Measurements from ENCODE around the gene NRL. TPM values are rescaled to one million over a fixed set of nuclear protein-coding genes. Genes with fewer than 3 reads are reported as not detected.

The NRL gene
- total RNA-seq, 1 donor from 2014 or later: 1.8 TPM

DNA sequence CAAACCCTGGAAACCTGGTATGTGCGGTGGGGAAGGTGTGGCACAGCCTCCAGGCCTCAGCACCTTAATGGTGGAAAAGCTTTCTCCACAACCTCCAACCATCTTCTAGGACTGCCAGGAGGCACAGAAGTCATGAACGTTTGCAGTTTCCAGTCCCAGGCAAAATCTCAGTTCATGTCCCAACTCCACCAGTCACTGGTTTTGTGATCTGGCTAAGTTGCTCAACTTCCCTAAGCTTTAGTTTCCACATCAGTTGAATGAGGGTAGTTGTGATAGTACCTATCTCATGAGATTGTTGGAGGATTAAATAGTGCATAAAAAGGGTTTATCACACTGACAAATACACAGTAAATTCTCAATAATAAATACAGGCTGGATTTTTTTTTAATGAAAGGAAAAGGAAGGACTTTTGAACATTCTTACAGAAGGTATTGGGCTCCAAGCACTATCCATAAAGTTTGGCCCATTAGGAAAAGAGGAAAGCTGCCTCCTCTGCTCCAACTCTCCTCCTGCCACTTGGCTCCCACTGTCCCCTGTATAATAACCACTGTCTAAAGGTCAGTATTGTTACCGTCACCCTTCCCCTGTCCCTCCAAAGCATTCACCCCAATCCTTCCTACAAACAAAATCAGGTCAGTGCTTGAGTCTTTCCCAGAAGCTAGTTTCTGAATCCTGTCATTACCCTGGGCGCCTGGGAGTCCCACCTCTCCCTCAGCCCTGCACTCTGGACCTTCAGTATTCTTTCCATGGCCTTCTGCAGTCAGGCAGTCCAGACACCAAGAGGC lies 14.4 kb downstream of the NRL start:
- no peak overlapping the region for H3K4me3 Mint-ChIP-seq (ENCODE audit: low read depth)
- no peaks in the 10 kb centered on the region for H3K27me3 Mint-ChIP-seq (ENCODE audit: low read depth)
- peaks cover 14% of the 10 kb centered on the region for H3K4me1 Mint-ChIP-seq (ENCODE audit: low read depth)
- H3K9me3 Mint-ChIP-seq: peaks cover 3% of the 10 kb centered on the region
- intact Hi-C loops (cut with micrococcal nuclease): no loop called here
- no peak overlapping the region for H3K27ac Mint-ChIP-seq
- peaks cover 69% of the 10 kb centered on the region for H3K36me3 Mint-ChIP-seq (ENCODE audit: low read depth)
- no peak for DNase-seq (ENCODE audit: low spot score)

GRCh38 chr14:24098927-24099813 lies 15.6 kb downstream of the NRL start:
- no peak overlapping the region for H3K27ac Mint-ChIP-seq
- H3K9me3 Mint-ChIP-seq: no peaks in the 10 kb centered on the region
- no peak for DNase-seq (ENCODE audit: low spot score)
- H3K27me3 Mint-ChIP-seq (ENCODE audit: low read depth): no peaks in the 10 kb centered on the region
- no peak overlapping the region for H3K4me3 Mint-ChIP-seq (ENCODE audit: low read depth)
- intact Hi-C loops (cut with micrococcal nuclease): loop anchor here (10.0 kb wide), 1 partner anchor 336 kb away; no protein-coding TSS in a partner anchor
- peaks cover 16% of the 10 kb centered on the region for H3K4me1 Mint-ChIP-seq (ENCODE audit: low read depth)
- H3K36me3 Mint-ChIP-seq (ENCODE audit: low read depth): peaks cover 61% of the 10 kb centered on the region

- Mint-ChIP-seq H3K27ac (no peak overlapping the region), H3K4me3 (ENCODE audit: low read depth) (no peak overlapping the region), H3K36me3 (ENCODE audit: low read depth) (peaks cover 53% of the 10 kb centered on the region), H3K9me3 (no peaks in the 10 kb centered on the region), H3K27me3 (ENCODE audit: low read depth) (no peaks in the 10 kb centered on the region), H3K4me1 (ENCODE audit: low read depth) (peaks cover 19% of the 10 kb centered on the region)
- intact Hi-C loops (cut with micrococcal nuclease): loop anchor here (10.0 kb wide), 1 partner anchor 336 kb away; no protein-coding TSS in a partner anchor
- no peak for DNase-seq (ENCODE audit: low spot score)
Observed at GRCh38 chr14:24098229-24098926, 16.4 kb downstream of the NRL start.

DNA sequence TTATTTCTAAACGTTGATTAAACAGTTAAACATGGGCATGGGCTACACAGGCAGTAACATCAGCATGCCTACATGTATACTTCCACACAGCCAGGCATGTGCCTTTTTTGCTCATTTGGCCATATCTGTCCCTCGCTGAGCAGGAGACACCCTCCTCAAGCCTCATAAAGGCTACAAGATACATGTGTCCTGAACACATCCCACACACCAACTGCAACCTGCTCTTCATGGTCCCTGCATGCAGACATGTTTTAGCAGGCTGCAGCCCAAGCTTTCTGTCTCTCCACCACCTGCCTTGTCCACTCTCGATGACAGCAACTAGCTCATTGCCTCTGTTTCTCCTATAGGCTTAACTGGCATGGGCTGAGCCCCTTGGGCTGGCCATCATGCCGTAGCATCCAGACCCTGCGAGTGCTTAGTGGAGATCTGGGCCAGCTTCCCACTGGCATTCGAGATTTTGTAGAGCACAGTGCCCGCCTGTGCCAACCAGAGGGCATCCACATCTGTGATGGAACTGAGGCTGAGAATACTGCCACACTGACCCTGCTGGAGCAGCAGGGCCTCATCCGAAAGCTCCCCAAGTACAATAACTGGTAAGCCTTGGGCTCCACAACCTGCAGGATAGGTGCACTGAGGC lies 18.1 kb downstream of the NRL start:
- no peak for DNase-seq (ENCODE audit: low spot score)
- intact Hi-C loops (cut with micrococcal nuclease): loop anchor here (10.0 kb wide), 1 partner anchor 338 kb away; no protein-coding TSS in a partner anchor
- Mint-ChIP-seq H3K36me3 (ENCODE audit: low read depth) (peaks cover 40% of the 10 kb centered on the region), H3K27ac (peak overlapping the region; percentile 39), H3K4me3 (ENCODE audit: low read depth) (peak overlapping the region; percentile 63), H3K27me3 (ENCODE audit: low read depth) (no peaks in the 10 kb centered on the region), H3K9me3 (no peaks in the 10 kb centered on the region), H3K4me1 (ENCODE audit: low read depth) (peaks cover 27% of the 10 kb centered on the region)

DNA sequence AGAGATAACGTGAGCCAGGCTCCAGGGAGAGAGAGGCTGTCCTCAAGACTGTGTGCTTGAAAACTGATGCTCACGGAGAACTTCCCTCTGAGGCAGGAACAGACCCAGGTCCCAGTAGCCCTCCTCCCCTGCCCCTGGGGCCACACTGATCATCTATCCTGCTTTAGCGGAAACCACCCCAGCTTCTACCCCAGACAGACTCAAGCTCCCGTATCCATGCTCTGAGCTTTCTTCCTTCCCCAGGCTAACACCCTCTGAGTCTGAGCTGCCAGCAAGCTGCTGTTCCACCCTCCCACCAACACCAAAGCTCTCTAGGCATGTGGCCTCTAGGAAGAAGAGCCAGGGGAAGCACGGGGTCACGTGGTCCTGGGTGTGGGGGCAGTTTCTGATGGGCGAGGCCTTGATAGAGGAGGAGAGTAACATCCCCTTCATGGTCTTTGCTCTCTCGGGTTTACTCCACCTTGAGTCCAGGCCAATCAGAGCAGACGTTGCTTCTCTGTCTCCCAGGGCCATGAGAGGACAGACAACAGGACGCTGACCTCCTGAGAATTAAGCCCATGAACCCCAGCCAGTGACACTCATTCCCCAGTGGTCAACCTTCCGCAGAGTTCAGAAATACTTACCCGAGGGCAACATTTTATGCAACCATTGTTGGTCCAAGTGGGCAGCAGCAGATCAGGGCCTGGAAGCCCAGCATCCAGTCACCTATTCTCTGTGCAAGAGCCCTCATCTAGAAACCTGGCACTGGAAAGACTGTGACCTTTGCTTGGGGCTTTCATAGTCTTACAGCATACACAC lies 19.3 kb downstream of the NRL start:
- H3K27ac Mint-ChIP-seq: peak overlapping the region; percentile 98
- peak overlapping the region; percentile 97 for H3K4me3 Mint-ChIP-seq (ENCODE audit: low read depth)
- no peaks in the 10 kb centered on the region for H3K27me3 Mint-ChIP-seq (ENCODE audit: low read depth)
- H3K9me3 Mint-ChIP-seq: no peaks in the 10 kb centered on the region
- peaks cover 30% of the 10 kb centered on the region for H3K36me3 Mint-ChIP-seq (ENCODE audit: low read depth)
- peak; percentile 54 for DNase-seq (ENCODE audit: low spot score)
- intact Hi-C loops (cut with micrococcal nuclease): loop anchor here (1.0 to 10.0 kb wide), 4 partner anchors 13 to 339 kb away; partner anchors contain the start of genes DCAF11, DHRS4L2 and NRL
- H3K4me1 Mint-ChIP-seq (ENCODE audit: low read depth): peaks cover 30% of the 10 kb centered on the region

DNA sequence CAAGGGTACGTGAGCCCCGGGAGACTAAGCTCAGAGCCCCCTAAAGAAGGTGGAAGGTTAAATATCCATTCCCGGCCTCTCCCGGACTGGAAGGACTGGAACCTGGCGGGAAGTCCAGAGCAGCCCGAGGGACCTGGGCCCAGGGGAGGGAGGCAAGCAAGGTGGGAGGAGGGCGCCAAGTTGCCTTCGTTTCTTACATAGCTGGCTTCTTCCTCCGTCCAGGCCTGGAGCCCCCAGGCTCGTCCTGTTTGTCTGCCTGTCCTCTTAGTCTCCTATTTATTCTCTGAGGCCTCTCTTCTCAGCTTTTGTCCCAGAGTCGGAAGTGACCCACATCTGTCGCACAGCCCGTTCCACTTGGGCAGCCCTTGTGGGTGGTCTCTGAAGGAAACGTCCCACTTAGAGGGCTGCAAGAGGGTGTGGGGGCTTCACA lies 19.9 kb downstream of the NRL start:
- H3K27me3 Mint-ChIP-seq (ENCODE audit: low read depth): no peaks in the 10 kb centered on the region
- H3K4me3 Mint-ChIP-seq (ENCODE audit: low read depth): peak overlapping the region; percentile 97
- H3K36me3 Mint-ChIP-seq (ENCODE audit: low read depth): peaks cover 25% of the 10 kb centered on the region
- peak overlapping the region; percentile 98 for H3K27ac Mint-ChIP-seq
- H3K9me3 Mint-ChIP-seq: no peaks in the 10 kb centered on the region
- intact Hi-C loops (cut with micrococcal nuclease): loop anchor here (1.0 to 10.0 kb wide), 5 partner anchors 13 to 340 kb away; partner anchors contain the start of genes DCAF11, DHRS4L2 and NRL
- peaks cover 32% of the 10 kb centered on the region for H3K4me1 Mint-ChIP-seq (ENCODE audit: low read depth)
- no peak for DNase-seq (ENCODE audit: low spot score)

DNA sequence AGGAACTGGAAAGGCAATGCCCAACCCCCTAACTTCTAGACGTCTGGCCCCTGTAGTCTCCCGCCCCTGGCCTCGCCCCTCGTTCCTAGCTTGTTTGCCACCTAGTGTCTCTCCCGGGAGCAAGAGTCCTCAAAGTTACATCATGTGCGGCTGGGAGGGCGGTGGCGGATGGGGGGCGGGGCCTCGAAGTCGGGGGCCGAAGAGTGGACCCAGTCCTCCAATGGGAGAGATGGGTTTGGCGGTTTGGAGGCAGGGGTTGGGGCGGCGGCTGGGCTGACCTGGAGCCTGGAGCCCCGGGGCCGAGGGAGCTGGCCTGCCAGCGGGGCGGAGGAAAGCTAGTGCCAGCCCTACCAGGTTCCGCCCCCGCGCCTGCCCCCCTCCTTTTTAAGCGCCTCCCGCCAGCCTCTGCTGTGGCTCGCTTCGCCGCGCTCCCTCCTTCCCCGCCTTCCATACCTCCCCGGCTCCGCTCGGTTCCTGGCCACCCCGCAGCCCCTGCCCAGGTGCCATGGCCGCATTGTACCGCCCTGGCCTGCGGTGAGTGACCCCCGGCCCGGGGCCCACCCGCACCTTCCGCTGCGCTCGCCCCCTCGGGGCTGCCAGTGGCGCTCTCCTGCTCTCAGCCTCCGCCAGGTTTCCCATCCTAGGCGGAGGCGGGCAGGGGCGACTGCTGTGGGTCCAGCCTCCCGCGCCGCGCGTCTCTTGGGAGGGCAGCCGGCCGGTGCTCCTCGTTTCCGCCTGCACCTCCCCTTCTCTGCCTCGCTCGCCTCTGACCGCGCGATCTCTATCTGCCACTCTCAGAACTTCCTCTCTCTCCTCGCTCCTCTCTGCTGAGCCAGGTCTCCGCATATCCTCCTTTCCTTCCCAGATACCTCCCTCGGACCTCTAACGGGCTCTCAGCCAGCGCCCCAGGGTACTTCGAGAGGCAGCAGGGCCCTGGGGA lies 20.6 kb downstream of the NRL start, which contains the start of gene PCK2:
TSS of gene PCK2 (plus strand) at position 411 of the 940 bp plus-strand sequence. CDS start at position 506, 95 bp downstream.
- DNase-seq (ENCODE audit: low spot score): peak; percentile 68
- Mint-ChIP-seq H3K27me3 (ENCODE audit: low read depth) (no peaks in the 10 kb centered on the region), H3K9me3 (no peaks in the 10 kb centered on the region), H3K4me3 (ENCODE audit: low read depth) (peak within 1 kb of the TSS; percentile 97), H3K4me1 (ENCODE audit: low read depth) (peaks cover 31% of the 10 kb centered on the region), H3K27ac (peak within 1 kb of the TSS; percentile 98), H3K36me3 (ENCODE audit: low read depth) (peaks cover 19% of the 10 kb centered on the region)
- intact Hi-C loops (cut with micrococcal nuclease): loop anchor here (1.0 to 10.0 kb wide), 3 partner anchors 41 to 341 kb away; partner anchors contain the start of gene DHRS4L2

DNA sequence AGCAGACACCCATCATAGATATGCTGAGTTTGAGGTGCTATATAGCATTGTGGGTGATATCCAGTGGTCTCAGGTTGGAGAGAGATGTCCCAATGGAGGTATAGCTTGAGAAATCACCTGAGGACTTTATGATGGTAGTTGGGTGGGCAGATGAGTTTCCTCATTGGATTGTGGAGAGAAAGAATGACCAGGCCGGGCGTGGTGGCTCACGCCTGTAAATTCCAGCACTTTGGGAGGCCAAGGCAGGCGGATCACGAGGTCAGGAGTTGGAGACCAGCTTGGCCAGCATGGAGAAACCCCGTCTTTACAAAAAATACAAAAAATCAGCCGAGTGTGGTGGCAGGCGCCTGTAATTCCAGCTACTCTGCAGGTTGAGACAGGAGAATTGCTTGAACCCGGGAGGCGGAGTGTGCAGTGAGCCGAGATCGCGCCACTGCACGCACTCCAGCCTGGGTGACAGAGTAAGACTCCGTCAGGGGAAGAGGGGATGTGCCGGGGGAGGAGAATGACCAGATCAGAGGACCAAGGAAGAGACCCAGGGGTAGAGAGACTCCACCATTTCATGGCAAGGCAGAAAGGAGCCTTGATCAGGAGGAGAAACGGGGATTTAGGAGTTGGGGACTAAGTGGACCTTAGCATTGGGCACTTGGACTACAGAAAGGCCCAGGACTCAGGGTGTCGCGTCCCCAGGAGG lies 21.4 kb downstream of the NRL start:
- Mint-ChIP-seq H3K4me3 (ENCODE audit: low read depth) (peak overlapping the region; percentile 97), H3K36me3 (ENCODE audit: low read depth) (peaks cover 16% of the 10 kb centered on the region), H3K9me3 (no peaks in the 10 kb centered on the region), H3K27ac (peak overlapping the region; percentile 68), H3K27me3 (ENCODE audit: low read depth) (no peaks in the 10 kb centered on the region), H3K4me1 (ENCODE audit: low read depth) (peaks cover 31% of the 10 kb centered on the region)
- intact Hi-C loops (cut with micrococcal nuclease): loop anchor here (10.0 kb wide), 1 partner anchor 341 kb away; no protein-coding TSS in a partner anchor
- DNase-seq (ENCODE audit: low spot score): no peak

DNA sequence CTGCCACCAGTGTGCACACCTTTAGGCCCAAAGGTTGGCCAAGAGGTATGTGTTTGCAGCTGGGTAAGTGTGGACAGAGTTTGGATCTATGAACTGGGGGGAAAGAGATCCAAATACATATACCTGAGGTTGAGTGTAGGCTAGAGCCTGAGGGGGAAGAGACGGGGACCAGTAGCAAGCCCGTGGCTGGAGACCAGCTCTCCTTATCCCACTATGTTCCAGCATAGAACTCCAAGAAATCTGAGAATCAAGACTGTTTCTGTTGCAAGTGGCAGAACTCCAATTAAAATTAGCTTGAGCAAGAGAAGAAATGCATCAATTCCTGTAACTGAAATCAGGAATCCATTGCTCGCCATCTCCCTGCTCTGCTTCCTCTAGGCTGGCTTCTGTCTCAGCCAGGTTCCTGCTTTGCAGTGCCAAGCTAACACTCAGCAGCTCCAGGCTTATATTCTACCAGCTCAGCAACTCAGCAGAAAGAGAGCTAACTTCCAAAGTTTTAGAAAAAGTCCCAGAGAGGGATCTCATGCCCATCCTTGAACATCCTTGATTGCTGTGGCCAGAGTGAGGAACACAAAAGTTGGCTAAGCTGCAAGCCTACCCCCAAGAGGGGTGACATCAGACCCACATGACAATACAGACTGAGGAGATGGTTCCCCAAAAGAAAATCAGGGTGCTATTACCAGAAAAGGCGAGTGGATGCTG lies 22.1 kb downstream of the NRL start:
- Mint-ChIP-seq H3K36me3 (ENCODE audit: low read depth) (peaks cover 16% of the 10 kb centered on the region), H3K9me3 (no peaks in the 10 kb centered on the region), H3K27ac (peak overlapping the region; percentile 68), H3K4me1 (ENCODE audit: low read depth) (peaks cover 31% of the 10 kb centered on the region), H3K27me3 (ENCODE audit: low read depth) (no peaks in the 10 kb centered on the region), H3K4me3 (ENCODE audit: low read depth) (peak overlapping the region; percentile 97)
- no peak for DNase-seq (ENCODE audit: low spot score)
- intact Hi-C loops (cut with micrococcal nuclease): loop anchor here (10.0 kb wide), 1 partner anchor 342 kb away; no protein-coding TSS in a partner anchor

Measured in activated T-helper 2 cell treated with anti-CD3 and anti-CD28 coated beads, Interferon-gamma antibody, Interleukin-2, Interleukin-4, amounts not matched to agents 10 μg/mL and 5 μg/mL and 100 μg/mL, durations not matched to agents 14 hours and 24 hours and 36 hours (primary cell).